ENCODE measurements around the gene HTT. TPM values are rescaled to one million over a fixed set of nuclear protein-coding genes. Genes with fewer than 3 reads are reported as not detected.
A peak's percentile ranks its signal among the peaks of the same experiment; 100 is the strongest.

HTT gene
- total RNA-seq, 1 donor, result 44.5 TPM

- Histone ChIP-seq H3K36me3 (ENCODE audit: insufficient read depth, low read length) (no peaks in the 10 kb centered on the region), H3K4me1 (ENCODE audit: insufficient read depth, low read length) (no peaks in the 10 kb centered on the region), H3K9me3 (ENCODE audit: low read depth, low read length) (no peaks in the 10 kb centered on the region), H4K20me1 (ENCODE audit: insufficient read depth, low read length) (no peaks in the 10 kb centered on the region), H3K79me2 (ENCODE audit: insufficient read depth, low read length) (no peaks in the 10 kb centered on the region), H3K4me2 (ENCODE audit: insufficient read depth, low read length) (no peak overlapping the region), H3K27me3 (ENCODE audit: insufficient read depth, low read length) (no peaks in the 10 kb centered on the region), H3K4me3 (ENCODE audit: insufficient read depth, low read length) (no peak overlapping the region), H3K27ac (ENCODE audit: low read depth, low read length) (no peak overlapping the region), H2AFZ (ENCODE audit: low read length) (no peak overlapping the region)
- TF ChIP-seq, protein P1, sequence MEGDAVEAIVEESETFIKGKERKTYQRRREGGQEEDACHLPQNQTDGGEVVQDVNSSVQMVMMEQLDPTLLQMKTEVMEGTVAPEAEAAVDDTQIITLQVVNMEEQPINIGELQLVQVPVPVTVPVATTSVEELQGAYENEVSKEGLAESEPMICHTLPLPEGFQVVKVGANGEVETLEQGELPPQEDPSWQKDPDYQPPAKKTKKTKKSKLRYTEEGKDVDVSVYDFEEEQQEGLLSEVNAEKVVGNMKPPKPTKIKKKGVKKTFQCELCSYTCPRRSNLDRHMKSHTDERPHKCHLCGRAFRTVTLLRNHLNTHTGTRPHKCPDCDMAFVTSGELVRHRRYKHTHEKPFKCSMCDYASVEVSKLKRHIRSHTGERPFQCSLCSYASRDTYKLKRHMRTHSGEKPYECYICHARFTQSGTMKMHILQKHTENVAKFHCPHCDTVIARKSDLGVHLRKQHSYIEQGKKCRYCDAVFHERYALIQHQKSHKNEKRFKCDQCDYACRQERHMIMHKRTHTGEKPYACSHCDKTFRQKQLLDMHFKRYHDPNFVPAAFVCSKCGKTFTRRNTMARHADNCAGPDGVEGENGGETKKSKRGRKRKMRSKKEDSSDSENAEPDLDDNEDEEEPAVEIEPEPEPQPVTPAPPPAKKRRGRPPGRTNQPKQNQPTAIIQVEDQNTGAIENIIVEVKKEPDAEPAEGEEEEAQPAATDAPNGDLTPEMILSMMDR (IDR thresholded peaks at IDR 0.05; ENCODE audit: extremely low read depth, low read depth, low read length), result no peak
- no peak for DNase-seq (ENCODE audit: insufficient read length, low spot score, missing footprints)
Observed at GRCh38 chr4:3030566-3031356, 43.7 kb upstream of the HTT start.

DNA sequence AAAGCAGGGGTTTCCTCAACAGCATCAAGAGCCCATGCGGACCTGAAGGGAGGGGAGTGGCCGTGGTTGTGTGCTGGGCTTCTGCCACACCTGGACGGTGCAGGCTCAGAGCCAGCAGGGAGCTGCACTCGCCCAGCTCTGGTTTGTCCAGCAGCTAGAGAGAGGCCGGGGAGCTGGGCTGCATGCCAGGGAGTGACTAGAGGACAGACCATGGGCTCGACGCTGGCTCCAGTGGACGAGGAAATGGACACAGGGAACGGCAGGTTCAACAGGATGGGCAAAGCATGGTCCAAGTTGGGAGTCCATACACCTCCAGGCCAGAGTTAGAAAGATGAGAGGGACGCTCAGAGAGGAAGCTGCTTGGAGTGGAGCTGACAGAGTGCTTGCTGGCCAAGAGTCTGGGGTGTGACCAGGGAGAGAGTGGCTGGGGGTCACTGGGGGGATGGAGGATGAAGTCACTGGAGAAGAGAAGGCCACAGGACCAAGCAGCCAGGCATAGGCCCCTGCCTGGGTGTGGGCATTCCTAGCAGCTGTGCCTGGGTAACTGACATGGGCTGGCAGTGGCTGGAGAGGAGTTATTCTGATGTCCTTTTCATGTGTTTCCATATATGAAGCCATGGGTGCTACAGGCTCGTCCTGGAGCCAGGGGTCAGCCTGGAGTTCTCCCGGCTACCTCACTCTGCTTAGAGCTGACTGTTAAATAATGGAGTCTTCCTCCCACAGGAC, 43.0 kb upstream of the HTT start:
- DNase-seq (ENCODE audit: insufficient read length, low spot score, missing footprints), result peak; percentile 65
- Histone ChIP-seq H2AFZ (ENCODE audit: low read length) (no peak overlapping the region), H3K9me3 (ENCODE audit: low read depth, low read length) (no peaks in the 10 kb centered on the region), H3K4me3 (ENCODE audit: insufficient read depth, low read length) (no peak overlapping the region), H3K27me3 (ENCODE audit: insufficient read depth, low read length) (no peaks in the 10 kb centered on the region), H3K4me2 (ENCODE audit: insufficient read depth, low read length) (no peak overlapping the region), H3K27ac (ENCODE audit: low read depth, low read length) (no peak overlapping the region), H3K79me2 (ENCODE audit: insufficient read depth, low read length) (no peaks in the 10 kb centered on the region), H4K20me1 (ENCODE audit: insufficient read depth, low read length) (no peaks in the 10 kb centered on the region), H3K4me1 (ENCODE audit: insufficient read depth, low read length) (no peaks in the 10 kb centered on the region), H3K36me3 (ENCODE audit: insufficient read depth, low read length) (no peaks in the 10 kb centered on the region)
- TF ChIP-seq, protein P1 (IDR thresholded peaks at IDR 0.05; ENCODE audit: extremely low read depth, low read depth, low read length), result no peak

DNA sequence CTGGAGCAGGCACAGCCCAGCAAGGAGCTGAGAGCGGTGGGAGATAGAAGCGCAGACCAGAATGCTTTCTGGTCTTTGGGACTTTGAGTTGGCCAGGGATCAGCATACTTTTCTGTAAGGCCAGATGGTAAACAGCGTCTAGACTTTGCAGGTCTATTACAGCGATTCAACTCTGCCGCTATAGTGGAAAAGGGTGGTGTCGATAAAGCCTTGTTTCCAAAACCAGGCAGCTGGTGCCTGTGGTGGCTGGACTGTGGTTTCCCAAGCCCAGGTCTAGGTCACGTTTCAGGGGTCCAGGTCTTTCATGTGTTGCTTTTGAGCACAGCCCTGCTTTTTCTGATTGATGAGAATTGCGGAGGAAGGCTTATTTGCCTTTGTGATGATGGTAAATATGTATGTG, 40.2 kb upstream of the HTT start:
- Histone ChIP-seq H3K4me1 (ENCODE audit: insufficient read depth, low read length) (peaks cover 8% of the 10 kb centered on the region), H4K20me1 (ENCODE audit: insufficient read depth, low read length) (no peaks in the 10 kb centered on the region), H3K27ac (ENCODE audit: low read depth, low read length) (no peak overlapping the region), H3K27me3 (ENCODE audit: insufficient read depth, low read length) (no peaks in the 10 kb centered on the region), H2AFZ (ENCODE audit: low read length) (no peak overlapping the region), H3K79me2 (ENCODE audit: insufficient read depth, low read length) (no peaks in the 10 kb centered on the region), H3K36me3 (ENCODE audit: insufficient read depth, low read length) (no peaks in the 10 kb centered on the region), H3K4me3 (ENCODE audit: insufficient read depth, low read length) (no peak overlapping the region), H3K9me3 (ENCODE audit: low read depth, low read length) (no peaks in the 10 kb centered on the region), H3K4me2 (ENCODE audit: insufficient read depth, low read length) (no peak overlapping the region)
- peak; percentile 15 for DNase-seq (ENCODE audit: insufficient read length, low spot score, missing footprints)
- TF ChIP-seq, protein P1 (IDR thresholded peaks at IDR 0.05; ENCODE audit: extremely low read depth, low read depth, low read length), result no peak

DNA sequence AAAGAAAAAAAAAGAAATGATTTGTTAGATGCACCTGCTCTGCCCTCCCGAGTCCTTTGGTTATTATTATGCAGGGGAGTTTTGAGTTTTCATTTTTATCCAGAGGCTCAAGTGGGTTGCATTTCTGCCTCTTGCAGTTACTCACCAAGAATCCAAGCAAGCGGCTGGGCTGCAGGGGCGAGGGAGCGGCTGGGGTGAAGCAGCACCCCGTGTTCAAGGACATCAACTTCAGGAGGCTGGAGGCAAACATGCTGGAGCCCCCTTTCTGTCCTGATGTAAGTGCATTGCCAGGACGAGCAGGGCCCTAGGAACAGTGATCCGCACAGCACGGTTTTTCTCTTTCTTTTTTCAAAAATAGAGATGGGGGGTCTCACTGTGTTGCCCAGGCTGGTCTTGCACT, 39.2 kb upstream of the HTT start:
- Histone ChIP-seq H3K36me3 (ENCODE audit: insufficient read depth, low read length) (no peaks in the 10 kb centered on the region), H3K4me2 (ENCODE audit: insufficient read depth, low read length) (no peak overlapping the region), H3K9me3 (ENCODE audit: low read depth, low read length) (no peaks in the 10 kb centered on the region), H2AFZ (ENCODE audit: low read length) (no peak overlapping the region), H3K4me3 (ENCODE audit: insufficient read depth, low read length) (no peak overlapping the region), H3K79me2 (ENCODE audit: insufficient read depth, low read length) (no peaks in the 10 kb centered on the region), H3K27ac (ENCODE audit: low read depth, low read length) (no peak overlapping the region), H3K27me3 (ENCODE audit: insufficient read depth, low read length) (no peaks in the 10 kb centered on the region), H3K4me1 (ENCODE audit: insufficient read depth, low read length) (peaks cover 8% of the 10 kb centered on the region), H4K20me1 (ENCODE audit: insufficient read depth, low read length) (no peaks in the 10 kb centered on the region)
- no peak for DNase-seq (ENCODE audit: insufficient read length, low spot score, missing footprints)
- TF ChIP-seq, protein P1 (IDR thresholded peaks at IDR 0.05; ENCODE audit: extremely low read depth, low read depth, low read length), result no peak
